ENCODE results near the gene FARS2. TPM values are rescaled to one million over a fixed set of nuclear protein-coding genes. Genes with fewer than 3 reads are reported as not detected.

The FARS2 gene
- total and polyA plus RNA-seq, 9 of the 15 experiments (the other 6 are each of a cell fraction or from before 2014, with no cell fraction given): 16.5 to 62.2 (median 27.0) TPM

DNA sequence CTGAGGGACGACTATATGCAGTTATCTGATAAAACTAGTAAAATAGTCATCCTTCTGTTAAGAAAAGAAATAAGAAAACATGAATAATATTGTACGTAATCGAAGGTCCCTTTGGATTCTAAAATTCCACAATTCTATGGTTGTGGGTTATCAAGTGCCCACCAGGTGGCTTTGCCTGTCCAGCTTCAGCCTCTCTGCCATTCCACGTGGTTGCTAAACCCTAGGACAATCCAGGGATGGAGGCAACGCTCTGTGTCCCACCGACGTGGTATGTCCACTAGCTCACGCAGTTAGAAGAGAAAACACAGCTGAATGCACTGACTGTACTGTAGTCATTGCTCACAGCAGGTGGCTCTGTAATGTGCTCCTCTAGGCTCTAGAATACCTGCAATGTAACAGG is 349.3 kb downstream of the FARS2 start:
- no peaks in the 10 kb centered on the region for H3K4me1 ChIP-seq (replicated peaks in 1 of 2; ENCODE audit: control insufficient read depth in 2 of 2, insufficient read depth in 2 of 2, low read length in 2 of 2)
- H3K36me3 ChIP-seq (ENCODE audit: control insufficient read depth, insufficient read depth, low read length): no peaks in the 10 kb centered on the region
- H3K9me3 ChIP-seq (replicated peaks; ENCODE audit: control insufficient read depth, insufficient read depth, low read depth, low read length): no peaks in the 10 kb centered on the region
- no peaks in the 10 kb centered on the region for H3K79me2 ChIP-seq (ENCODE audit: control insufficient read depth, insufficient read depth, low read length)
- no peaks in the 10 kb centered on the region for H3K9me1 ChIP-seq (ENCODE audit: control insufficient read depth, insufficient read depth, low read length)
- intact Hi-C loops (cut with micrococcal nuclease): no loop called here
- DNase-seq (ENCODE audit: extremely low read depth in 1 of 4, low spot score in 3 of 4) (no peak), FAIRE-seq (no peak), ATAC-seq (peak; percentile 31; the same call in 2 of the 3 replicates)
- no peak overlapping the region for H3K4me3 ChIP-seq
- POLR2A ChIA-PET: interaction anchor here (0.6 kb wide), 1 partner anchor 439 kb away, joined by 3 read pairs; no protein-coding TSS in a partner anchor
- H3K9ac ChIP-seq (ENCODE audit: insufficient read depth in 1 of 2, low read depth in 2 of 2, low read length in 2 of 2): no peak overlapping the region
- 62% methylated on average over 8 of the region's 8 CpGs for WGBS (ENCODE audit: insufficient coverage, low coverage, missing lambda C conversion rate)
- no peaks in the 10 kb centered on the region for H3K27me3 ChIP-seq (ENCODE audit: control insufficient read depth in 2 of 2, insufficient read depth in 2 of 2, low read length in 2 of 2)
- in situ Hi-C loops (cut with MboI): no loop called here
- H3K27ac ChIP-seq (ENCODE audit: extremely low read depth, low read depth, low read length): no peak overlapping the region
- no peak for TF ChIP-seq ERF (CRISPR knock-in tag; IDR thresholded peaks at IDR 0.05)
- TF ChIP-seq, protein P1, sequence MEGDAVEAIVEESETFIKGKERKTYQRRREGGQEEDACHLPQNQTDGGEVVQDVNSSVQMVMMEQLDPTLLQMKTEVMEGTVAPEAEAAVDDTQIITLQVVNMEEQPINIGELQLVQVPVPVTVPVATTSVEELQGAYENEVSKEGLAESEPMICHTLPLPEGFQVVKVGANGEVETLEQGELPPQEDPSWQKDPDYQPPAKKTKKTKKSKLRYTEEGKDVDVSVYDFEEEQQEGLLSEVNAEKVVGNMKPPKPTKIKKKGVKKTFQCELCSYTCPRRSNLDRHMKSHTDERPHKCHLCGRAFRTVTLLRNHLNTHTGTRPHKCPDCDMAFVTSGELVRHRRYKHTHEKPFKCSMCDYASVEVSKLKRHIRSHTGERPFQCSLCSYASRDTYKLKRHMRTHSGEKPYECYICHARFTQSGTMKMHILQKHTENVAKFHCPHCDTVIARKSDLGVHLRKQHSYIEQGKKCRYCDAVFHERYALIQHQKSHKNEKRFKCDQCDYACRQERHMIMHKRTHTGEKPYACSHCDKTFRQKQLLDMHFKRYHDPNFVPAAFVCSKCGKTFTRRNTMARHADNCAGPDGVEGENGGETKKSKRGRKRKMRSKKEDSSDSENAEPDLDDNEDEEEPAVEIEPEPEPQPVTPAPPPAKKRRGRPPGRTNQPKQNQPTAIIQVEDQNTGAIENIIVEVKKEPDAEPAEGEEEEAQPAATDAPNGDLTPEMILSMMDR (IDR thresholded peaks at IDR 0.05 in 2 of 3, conservative IDR thresholded peaks at IDR 0.05 in 1 of 3; ENCODE audit: insufficient read depth in 2 of 3, low read depth in 1 of 3, low read length in 3 of 3): 0 out of 6 replicates have a peak, but pooled peaks of 2 of the 3 experiments have one; percentile 3 to 24
- no peak overlapping the region for H2AFZ ChIP-seq (ENCODE audit: low read depth, low read length)
- H4K20me1 ChIP-seq (replicated peaks; ENCODE audit: control insufficient read depth, insufficient read depth, low read length): no peaks in the 10 kb centered on the region
- CTCF ChIA-PET (ENCODE audit: low intra/inter-chr PET ratio): no interaction called here
- no TSS peak for BruUV-seq (replicated peaks)
- H3K4me2 ChIP-seq (ENCODE audit: insufficient read depth, low read length): no peak overlapping the region

- ChIA-PET POLR2A (no interaction called here), CTCF (ENCODE audit: low intra/inter-chr PET ratio) (no interaction called here)
- Histone ChIP-seq H3K27ac (ENCODE audit: extremely low read depth, low read depth, low read length) (no peak overlapping the region), H3K36me3 (ENCODE audit: control insufficient read depth, insufficient read depth, low read length) (no peaks in the 10 kb centered on the region), H4K20me1 (replicated peaks; ENCODE audit: control insufficient read depth, insufficient read depth, low read length) (no peaks in the 10 kb centered on the region), H3K4me2 (ENCODE audit: insufficient read depth, low read length) (no peak overlapping the region), H3K79me2 (ENCODE audit: control insufficient read depth, insufficient read depth, low read length) (no peaks in the 10 kb centered on the region), H3K9me1 (ENCODE audit: control insufficient read depth, insufficient read depth, low read length) (no peaks in the 10 kb centered on the region), H3K4me1 (replicated peaks in 1 of 2; ENCODE audit: control insufficient read depth in 2 of 2, insufficient read depth in 2 of 2, low read length in 2 of 2) (no peaks in the 10 kb centered on the region), H3K4me3 (no peak overlapping the region), H3K9me3 (replicated peaks; ENCODE audit: control insufficient read depth, insufficient read depth, low read depth, low read length) (no peaks in the 10 kb centered on the region), H3K27me3 (ENCODE audit: control insufficient read depth in 2 of 2, insufficient read depth in 2 of 2, low read length in 2 of 2) (no peaks in the 10 kb centered on the region), H3K9ac (ENCODE audit: insufficient read depth in 1 of 2, low read depth in 2 of 2, low read length in 2 of 2) (no peak overlapping the region), H2AFZ (ENCODE audit: low read depth, low read length) (no peak overlapping the region)
- ATAC-seq: no peak
- TF ChIP-seq ELF2 (CRISPR knock-in tag; IDR thresholded peaks at IDR 0.05) (no peak), MBD2 (IDR thresholded peaks at IDR 0.05; ENCODE audit: borderline replicate concordance, low read depth) (no peak), SAP30 (IDR thresholded peaks at IDR 0.05; ENCODE audit: borderline replicate concordance, insufficient read depth, low read depth, low read length, poor library complexity, severe bottlenecking) (no peak), TAF7 (tag; IDR thresholded peaks at IDR 0.05) (no peak), MTA3 (IDR thresholded peaks at IDR 0.05; ENCODE audit: borderline replicate concordance) (no peak), PRMT5 (CRISPR knock-in tag; IDR thresholded peaks at IDR 0.05) (no peak), PHF20 (IDR thresholded peaks at IDR 0.05; ENCODE audit: partially characterized antibody) (no peak)
- FAIRE-seq: no peak
- in situ Hi-C loops (cut with MboI): no loop called here
- 58% methylated on average over 1 of the region's 1 CpG for WGBS (ENCODE audit: insufficient coverage, low coverage, missing lambda C conversion rate)
- DNase-seq (ENCODE audit: extremely low read depth in 1 of 4, low spot score in 3 of 4): no peak
- BruUV-seq (replicated peaks): no TSS peak
- intact Hi-C loops (cut with micrococcal nuclease): no loop called here
Measured at GRCh38 chr6:5617179-5617578, 355.9 kb downstream of the FARS2 start.
